Stromal cell of bone marrow (primary cell): Measurements from ENCODE around the gene IQCB1.
"Not testable (repeated sequence)": the region's sequence is repeated elsewhere in the genome, so short reads cannot be mapped to it uniquely, and the experiment has no call there.

Experiments used
- DNase-seq: peaks from one replicate; pipeline ENCODE4 v3.0.0-alpha.2; 2012; ENCODE audit warnings: low read depth

Gene IQCB1

DNA sequence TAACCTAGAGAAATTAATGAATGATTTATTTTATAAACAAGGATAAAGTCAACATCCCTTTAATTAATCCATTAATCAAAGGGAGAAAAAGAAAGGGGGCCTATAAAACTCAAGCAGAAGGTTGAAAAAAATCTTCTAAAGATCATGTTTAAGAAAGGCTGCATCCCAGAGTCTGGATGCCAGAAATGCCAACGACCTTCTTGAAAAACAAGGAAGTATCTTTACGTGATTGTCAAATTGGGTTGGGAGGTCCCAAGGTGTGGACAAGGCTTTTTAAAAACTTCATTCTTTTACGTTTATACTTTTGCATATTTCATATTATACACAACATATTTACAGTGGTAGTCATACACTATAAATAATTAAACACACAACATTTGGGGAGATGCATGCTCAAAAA lies 86.9 kb downstream of the IQCB1 start:
- no peak for DNase-seq

DNA sequence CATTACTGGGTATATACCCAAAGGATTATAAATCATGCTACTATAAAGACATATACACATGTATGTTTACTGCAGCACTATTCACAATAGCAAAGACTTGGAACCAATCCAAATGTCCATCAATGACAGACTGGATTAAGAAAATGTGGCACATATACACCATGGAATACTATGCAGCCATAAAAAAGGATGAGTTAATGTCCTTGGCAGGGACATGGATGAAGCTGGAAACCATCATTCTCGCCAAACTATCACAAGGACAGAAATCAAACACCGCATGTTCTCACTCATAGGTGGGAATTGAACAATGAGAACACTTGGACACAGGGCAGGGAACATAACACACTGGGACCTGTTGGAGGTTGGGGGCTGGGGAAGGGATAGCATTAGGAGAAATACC lies 91.8 kb downstream of the IQCB1 start:
- not testable (repeated sequence) for DNase-seq

DNA sequence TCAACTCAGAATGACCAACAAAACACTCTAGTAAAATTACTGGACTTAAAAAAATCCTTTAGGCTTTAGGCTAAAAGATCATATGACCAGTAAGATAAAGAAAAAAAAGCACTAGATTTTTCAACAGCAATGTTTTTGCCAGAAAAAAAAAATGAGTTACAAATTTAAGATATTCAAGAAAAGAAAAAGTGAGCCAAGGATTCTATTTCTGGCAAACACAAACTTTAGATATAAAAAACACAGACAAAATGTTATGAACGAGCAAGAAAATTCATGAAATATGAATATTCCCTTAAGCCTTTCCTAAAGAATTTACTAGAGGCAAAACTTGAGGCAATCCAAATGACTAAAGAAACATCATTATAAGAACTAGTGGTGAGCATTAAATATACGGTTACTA lies 94.0 kb downstream of the IQCB1 start:
- no peak for DNase-seq

DNA sequence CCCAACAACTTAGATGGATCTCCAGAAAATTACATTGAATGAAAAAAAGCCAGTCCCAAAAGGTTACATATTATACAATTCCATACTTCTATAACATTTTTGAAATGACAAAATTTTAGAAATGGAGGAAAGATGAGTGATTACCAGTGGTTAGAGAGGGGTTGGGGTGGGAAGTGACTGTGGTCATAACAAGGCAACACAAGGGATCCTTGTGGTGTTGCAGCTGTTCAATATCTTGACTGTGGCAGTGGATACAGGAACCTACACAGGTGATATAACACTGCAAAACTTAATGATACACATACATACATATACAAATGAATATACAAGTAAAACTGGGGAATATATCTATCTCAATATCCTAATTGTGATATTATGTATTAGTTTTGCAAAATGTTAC lies 95.0 kb downstream of the IQCB1 start:
- DNase-seq: no peak

DNA sequence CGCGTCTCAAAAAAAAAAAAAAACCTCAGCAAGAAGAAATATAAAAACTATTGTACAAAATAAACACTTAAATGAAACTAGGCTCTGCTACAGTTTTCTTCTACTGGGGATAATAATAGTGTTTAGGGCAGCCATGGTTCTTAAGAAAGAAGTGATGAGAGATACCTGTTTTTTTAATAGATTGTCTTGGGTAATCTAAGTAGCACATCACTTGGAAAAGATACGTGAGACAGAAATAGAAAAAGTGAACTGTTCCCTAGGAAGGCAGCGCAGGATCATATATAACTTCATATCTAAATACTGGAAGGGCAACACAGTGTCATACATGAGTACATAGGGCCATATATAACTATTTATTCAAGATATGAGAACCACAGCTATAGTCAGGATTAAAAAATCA lies 97.2 kb downstream of the IQCB1 start:
- DNase-seq: no peak

DNA sequence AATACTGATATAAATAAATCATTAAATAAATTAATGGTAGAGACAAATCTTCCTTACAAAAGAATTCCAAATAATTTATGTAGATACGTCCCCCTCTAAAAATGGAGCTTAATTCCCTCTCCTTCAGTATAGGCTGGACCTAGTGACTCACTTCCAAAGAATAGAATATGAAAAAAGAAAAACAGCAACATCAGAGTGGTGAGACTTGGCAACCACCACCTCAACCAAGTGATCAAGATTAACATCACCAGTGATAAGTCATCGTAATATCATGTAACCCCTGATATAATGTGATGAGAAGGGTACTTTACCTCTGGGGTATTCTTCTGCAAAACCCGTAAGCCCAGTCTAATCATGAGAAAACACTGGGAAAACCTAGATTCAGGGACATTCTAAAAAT lies 98.7 kb downstream of the IQCB1 start:
- no peak for DNase-seq

DNA sequence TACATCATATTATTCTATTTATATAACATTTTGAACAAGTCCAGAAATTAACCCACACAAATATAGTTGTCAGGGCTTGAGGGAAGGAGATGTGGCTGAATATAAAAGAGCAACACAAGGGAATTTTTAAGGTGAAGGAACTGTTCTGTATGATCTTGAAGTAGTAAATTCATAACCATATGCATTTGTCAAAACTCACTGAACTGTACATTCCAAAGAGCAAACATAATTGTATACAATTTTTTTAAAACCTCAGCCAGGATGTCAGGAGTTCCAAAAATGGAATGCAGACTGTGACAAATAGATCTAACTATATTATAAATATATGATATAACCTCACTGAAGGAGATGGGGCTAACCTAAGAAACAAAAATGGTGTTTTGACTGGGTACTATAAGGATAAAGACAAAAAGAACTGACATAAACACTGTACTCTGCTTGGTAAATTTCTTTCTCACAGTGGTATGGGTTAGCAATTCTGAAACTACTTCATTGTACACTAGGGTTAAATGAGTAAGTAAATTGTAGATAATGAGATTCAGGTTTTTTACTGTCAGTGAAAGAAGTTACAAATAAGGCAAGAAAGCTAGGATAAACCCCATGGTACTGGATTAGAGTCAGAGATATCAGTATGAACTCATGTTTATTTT lies 99.7 kb downstream of the IQCB1 start:
- no peak for DNase-seq

DNA sequence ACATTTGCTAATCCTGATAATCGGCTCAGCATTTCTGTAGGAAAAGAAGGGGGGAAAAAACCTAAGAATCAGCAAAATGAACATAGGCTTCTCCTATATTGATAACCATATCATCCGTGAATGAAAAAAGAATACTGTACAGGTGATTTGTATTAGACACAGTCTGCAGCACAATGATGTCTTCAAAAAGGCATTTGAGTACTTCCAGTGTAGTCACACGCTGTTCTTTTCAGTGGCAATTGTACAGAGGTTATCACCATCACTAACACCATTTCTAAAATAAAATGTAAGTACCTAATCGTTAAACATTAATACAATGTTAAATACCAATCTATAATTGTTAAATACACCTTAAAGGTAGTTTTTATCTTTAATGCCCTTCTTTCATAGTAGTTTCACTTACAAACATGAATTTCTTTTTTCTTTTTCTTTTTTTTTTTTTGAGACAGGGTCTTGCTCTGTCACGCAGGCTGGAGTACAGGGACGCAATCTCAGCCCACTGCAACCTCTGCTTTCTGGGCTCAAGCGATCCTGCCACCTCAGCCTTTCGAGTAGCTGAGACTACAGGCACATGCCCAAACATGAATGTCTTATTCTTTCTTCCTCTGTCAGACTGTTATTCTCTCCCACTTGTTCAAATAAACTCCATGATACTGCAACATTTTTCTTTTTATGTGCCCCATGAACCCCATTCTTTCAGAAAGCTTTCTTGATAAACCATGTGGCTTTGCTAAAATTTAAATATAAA lies 103.7 kb downstream of the IQCB1 start:
- no peak for DNase-seq

DNA sequence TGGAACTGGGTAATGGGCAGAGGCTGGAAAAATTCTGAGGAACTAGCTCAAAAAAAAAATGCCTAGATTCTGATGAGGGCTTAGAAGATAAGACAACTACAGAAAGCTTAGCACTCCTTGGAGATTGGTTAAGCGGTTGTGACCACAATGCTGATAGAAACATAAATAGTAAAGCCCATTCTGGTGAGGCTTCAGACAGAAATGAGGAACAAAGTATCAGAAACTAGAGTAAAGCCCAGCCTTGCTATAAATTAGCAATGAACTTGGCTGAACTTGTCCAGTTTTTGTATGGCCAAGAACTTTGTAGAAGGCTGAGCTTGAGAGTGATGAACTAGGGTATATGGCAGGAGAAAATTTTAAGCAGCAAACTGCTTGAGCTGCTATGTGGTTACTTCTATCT lies 110.7 kb downstream of the IQCB1 start:
- DNase-seq: no peak

DNA sequence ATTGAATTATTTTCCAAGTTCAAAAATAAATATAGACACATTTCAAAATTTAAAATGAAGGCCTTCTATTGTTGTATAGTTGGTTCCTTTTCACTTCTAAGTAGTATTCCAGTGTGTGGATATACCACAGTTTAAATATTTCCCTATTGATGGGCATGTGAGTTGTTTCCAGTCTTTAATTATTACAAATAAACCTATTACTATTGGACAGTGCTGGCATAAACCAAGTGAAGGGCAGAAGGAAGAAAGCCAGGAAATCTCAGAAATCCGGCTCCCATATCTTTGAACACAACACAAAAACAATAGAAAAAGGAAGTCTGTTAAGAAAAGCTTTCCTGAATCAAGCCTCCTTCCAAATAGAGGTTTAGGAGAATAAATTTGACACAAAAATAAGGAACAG lies 111.4 kb downstream of the IQCB1 start:
- DNase-seq: no peak

DNA sequence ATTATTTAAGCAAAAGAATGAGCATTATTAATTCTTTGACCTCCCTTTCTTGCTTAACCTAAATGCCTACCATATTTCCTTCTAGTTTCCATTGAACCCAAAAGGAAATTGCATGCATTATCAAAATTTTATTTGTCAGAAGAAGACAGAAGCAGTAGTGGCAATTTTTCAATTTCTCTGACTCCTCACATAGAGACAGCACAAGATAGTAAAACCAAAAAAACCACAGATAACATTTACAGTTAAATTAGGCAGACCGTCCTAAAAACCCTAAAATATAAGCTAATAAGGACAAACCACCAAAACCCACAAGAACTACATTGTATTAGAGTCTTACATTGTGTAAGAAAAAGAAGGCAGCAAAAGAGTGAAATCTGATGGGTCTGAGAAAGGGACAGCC lies 112.4 kb downstream of the IQCB1 start:
- no peak for DNase-seq

DNA sequence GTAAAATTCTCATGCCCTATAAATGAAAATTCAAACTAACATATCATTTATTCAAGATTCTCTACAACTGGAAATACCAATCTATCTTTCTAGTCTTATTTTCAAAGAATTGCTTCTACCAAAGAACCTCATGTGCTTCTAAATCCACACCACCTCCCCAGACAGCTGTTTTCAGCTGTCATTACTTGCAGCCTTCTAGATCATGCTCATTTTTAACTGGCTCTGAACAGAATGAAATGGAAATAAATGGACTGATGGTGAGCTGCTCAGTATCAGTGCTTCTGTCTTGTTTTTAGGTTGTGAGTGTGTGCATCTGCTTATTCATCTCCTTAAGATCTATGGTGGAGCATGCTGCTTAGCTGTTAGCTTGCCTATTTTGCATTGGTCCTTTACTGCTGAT lies 114.7 kb downstream of the IQCB1 start:
- no peak for DNase-seq
